Fibroblast of mammary gland (primary cell): ENCODE measurements around the gene AVEN.
"Not testable (repeated sequence)": the region's sequence is repeated elsewhere in the genome, so short reads cannot be mapped to it uniquely, and the experiment has no call there.

ENCODE experiments used
- DNase-seq: peaks from one replicate; pipeline ENCODE4 v3.0.0-alpha.2; 2010; ENCODE audit warnings: low read depth
- H3K4me3 ChIP-seq: 2 replicates; pipeline ENCODE4 v1.5.1; 2011; ENCODE audit warnings: low read depth, mild to moderate bottlenecking, low read length, moderate library complexity; ENCODE audit not compliant: control insufficient read depth
- TF ChIP-seq, protein P1 (sequence below): conservative IDR thresholded peaks from 2 replicates; pipeline ENCODE4 v1.5.1; 2011; ENCODE audit warnings: low read depth, low read length, inconsistent platforms; ENCODE audit not compliant: control insufficient read depth, insufficient read depth

The AVEN gene

GRCh38 chr15:33826201-33826600, 212.8 kb downstream of the AVEN start:
- no peak for DNase-seq
- TF ChIP-seq, protein P1, sequence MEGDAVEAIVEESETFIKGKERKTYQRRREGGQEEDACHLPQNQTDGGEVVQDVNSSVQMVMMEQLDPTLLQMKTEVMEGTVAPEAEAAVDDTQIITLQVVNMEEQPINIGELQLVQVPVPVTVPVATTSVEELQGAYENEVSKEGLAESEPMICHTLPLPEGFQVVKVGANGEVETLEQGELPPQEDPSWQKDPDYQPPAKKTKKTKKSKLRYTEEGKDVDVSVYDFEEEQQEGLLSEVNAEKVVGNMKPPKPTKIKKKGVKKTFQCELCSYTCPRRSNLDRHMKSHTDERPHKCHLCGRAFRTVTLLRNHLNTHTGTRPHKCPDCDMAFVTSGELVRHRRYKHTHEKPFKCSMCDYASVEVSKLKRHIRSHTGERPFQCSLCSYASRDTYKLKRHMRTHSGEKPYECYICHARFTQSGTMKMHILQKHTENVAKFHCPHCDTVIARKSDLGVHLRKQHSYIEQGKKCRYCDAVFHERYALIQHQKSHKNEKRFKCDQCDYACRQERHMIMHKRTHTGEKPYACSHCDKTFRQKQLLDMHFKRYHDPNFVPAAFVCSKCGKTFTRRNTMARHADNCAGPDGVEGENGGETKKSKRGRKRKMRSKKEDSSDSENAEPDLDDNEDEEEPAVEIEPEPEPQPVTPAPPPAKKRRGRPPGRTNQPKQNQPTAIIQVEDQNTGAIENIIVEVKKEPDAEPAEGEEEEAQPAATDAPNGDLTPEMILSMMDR, result no peak
- no peak overlapping the region for H3K4me3 ChIP-seq

- no peak for DNase-seq
- H3K4me3 ChIP-seq, result no peak overlapping the region
- TF ChIP-seq, protein P1, result no peak
Measured at GRCh38 chr15:33825453-33825852, 213.6 kb downstream of the AVEN start.

DNA sequence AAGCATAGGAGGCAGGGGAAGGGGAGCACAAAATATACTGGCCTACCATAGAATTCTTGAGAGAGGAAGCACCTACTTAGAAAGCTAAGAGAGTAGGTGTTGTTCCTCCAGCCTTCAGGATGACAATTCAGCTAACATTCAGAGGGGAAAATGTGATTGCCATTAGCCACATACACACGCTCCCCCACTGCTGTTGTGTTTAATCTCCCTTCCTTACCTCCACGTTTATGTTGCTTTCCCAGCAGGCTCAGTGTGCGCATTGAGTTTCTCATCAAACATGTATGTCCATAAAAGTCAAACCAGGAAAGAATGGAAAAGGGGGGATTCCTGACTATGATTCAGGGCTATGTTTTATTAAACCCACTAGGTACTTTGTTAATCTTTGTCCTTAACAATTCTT, 215.9 kb downstream of the AVEN start:
- H3K4me3 ChIP-seq, result no peak overlapping the region
- no peak for DNase-seq
- TF ChIP-seq, protein P1, result no peak

DNA sequence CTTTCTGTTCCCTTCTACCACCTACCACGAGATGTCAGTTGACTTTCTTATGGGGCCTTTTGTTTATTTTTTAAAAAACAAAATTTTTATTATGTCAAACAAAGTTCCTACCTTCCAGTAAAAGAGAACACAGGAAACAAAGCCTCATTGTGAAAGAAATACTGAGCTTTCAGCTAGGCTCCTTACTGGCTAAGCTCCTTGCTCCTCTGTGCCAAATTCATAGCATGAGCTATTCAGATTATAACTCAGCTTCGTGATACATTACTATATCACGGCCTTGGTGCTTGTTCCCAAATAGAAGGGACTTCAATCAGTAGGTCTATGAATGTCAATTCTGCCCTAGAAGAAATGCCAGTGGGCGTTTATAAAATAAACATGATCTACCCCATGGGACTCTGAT, 216.5 kb downstream of the AVEN start:
- no peak for DNase-seq
- TF ChIP-seq, protein P1, result no peak
- H3K4me3 ChIP-seq, result no peak overlapping the region

GRCh38 chr15:33819499-33819898, 219.5 kb downstream of the AVEN start:
- not testable (repeated sequence) for DNase-seq, H3K4me3 ChIP-seq
